Activated naive CD8-positive, alpha-beta T cell (primary cell): Measurements from ENCODE around the gene MDC1.
A peak's percentile ranks its signal among the peaks of the same experiment; 100 is the strongest.
"Not testable (repeated sequence)": the region's sequence is repeated elsewhere in the genome, so short reads cannot be mapped to it uniquely, and the experiment has no call there.

Source experiments
- H3K27ac Mint-ChIP-seq: one replicate; pipeline ENCODE4 v1.8.0; 2021; ENCODE audit warnings: mixed read lengths
- H3K27me3 Mint-ChIP-seq: one replicate; pipeline ENCODE4 v1.8.0; 2021; ENCODE audit warnings: mixed read lengths
- H3K36me3 Mint-ChIP-seq: one replicate; pipeline ENCODE4 v1.8.0; 2021; ENCODE audit warnings: mixed read lengths
- H3K4me1 Mint-ChIP-seq: one replicate; pipeline ENCODE4 v1.8.0; 2021; ENCODE audit warnings: low read depth, mixed read lengths
- H3K4me3 Mint-ChIP-seq: one replicate; pipeline ENCODE4 v1.8.0; 2021; ENCODE audit warnings: mild to moderate bottlenecking, mixed read lengths
- H3K9me3 Mint-ChIP-seq: one replicate; pipeline ENCODE4 v1.8.0; 2021; ENCODE audit warnings: low read depth, mixed read lengths

The MDC1 gene

DNA sequence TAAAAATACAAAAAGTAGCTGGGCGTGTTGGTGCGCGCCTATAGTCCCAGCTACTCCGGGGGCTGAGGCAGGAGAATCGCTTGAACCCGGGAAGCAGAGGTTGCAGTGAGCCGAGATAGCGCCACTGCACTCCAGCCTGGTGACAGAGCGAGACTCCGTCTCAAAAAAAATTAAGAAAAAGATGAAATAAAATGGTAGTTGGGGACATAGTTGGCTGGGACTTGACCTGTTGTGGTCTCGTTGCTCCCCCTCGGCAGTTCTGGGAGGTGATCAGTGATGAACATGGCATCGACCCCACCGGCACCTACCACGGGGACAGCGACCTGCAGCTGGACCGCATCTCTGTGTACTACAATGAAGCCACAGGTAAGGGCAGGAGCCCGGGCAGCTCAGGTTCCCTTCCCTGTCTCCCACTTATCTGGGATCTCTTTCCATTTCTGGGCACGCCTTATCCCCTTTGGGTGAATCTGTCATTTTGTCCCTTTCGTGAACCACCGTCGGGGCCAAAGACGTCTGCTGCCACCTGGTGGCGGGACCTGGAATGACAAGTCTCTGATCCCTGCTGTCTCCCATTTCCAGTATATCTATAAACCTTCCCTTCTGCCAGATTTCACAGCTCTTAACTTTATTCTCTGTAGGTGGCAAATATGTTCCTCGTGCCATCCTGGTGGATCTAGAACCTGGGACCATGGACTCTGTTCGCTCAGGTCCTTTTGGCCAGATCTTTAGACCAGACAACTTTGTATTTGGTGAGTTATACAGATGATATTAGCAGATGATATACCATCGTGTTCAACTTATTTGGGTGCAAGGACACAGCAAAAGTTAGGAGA is 5.4 kb upstream of the MDC1 start:
- Mint-ChIP-seq H3K27me3 (no peaks in the 10 kb centered on the region), H3K4me1 (peaks cover 53% of the 10 kb centered on the region), H3K4me3 (peak overlapping the region; percentile 99), H3K9me3 (no peaks in the 10 kb centered on the region), H3K27ac (peak overlapping the region; percentile 99), H3K36me3 (peaks cover 10% of the 10 kb centered on the region)

DNA sequence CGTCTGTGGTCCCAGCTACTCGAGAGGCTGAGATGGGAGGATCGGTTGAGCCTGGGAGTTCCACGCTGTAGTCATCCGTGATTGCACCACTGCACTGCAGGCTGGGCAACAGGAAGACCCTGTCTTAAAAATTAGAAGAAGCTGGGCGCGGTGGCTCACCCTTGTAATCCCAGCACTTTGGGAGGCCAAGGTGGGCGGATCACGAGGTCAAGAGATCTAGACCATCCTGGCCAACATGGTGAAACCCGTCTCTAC is 4.9 kb upstream of the MDC1 start:
- Mint-ChIP-seq H3K27ac (peak overlapping the region; percentile 99), H3K36me3 (peaks cover 10% of the 10 kb centered on the region), H3K4me3 (peak overlapping the region; percentile 99), H3K4me1 (peaks cover 54% of the 10 kb centered on the region)
- not testable (repeated sequence) for H3K27me3 Mint-ChIP-seq, H3K9me3 Mint-ChIP-seq

DNA sequence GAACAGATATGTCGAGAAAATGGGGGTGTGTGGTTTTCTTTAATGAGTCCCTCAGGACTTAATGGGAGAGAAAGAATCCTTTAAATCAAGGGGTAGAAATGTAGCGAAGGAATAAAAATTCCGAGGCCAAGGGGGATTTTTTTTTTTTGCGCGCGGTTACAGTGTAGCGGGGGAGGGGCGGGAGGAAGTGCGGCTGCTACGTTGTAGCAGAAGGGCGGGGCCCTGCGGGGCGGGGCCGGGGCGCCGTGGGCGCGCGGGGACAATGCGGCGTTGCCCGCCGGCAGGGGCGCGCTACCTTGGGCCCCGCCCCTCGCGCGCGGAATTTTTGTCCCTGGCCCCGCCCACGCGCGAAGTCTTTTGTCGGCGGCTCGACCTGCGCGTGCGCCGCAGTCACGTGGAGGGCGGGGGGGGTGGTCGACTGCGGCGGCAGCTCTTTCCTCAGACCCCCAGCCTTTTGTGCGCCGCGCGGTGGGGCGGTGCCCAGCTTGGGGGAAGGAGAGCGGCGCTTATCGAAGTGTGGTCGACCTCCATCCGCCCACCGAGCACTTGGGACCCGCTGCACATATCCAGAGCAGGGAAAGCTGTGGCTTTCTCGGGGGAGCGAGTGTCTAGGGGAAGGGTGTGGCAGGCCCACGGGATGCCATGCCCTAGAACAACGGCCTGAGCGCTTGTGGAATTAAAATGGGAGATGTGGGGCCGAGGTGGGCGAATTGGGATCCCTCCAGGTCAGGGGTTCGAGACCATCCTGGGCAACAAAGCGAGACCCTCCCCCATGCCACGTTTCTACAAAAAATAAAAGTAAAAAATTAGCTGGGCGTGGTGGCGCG is 4.3 kb upstream of the MDC1 start:
- Mint-ChIP-seq H3K4me1 (peaks cover 57% of the 10 kb centered on the region), H3K36me3 (peaks cover 12% of the 10 kb centered on the region), H3K4me3 (peak overlapping the region; percentile 99), H3K27me3 (no peaks in the 10 kb centered on the region), H3K9me3 (no peaks in the 10 kb centered on the region), H3K27ac (peak overlapping the region; percentile 99)

DNA sequence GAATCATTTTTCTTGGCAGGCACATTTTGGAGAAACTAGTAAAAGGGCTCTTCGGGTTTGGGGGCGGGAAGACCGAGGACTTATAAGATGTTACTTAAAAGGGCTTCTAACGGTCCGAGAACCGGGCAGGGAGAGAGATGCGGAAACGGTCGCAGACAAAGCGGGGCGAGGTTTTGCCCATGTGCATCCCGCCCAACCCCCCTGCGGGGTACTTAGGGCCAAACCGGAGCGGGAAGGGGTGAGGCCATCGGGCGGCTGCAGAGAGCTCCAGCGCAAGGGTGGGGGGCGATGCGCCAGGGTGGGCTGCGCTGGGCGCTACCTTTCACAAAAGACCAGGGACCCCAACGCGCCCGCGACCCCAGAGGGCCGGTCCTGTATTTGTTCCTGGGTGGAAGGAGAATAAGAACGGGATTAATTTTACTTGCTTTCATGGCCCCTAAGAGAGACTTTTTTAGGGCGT is 3.7 kb upstream of the MDC1 start:
- Mint-ChIP-seq H3K4me3 (peak overlapping the region; percentile 99), H3K27me3 (no peaks in the 10 kb centered on the region), H3K9me3 (no peaks in the 10 kb centered on the region), H3K36me3 (peaks cover 14% of the 10 kb centered on the region), H3K4me1 (peaks cover 61% of the 10 kb centered on the region), H3K27ac (peak overlapping the region; percentile 99)

DNA sequence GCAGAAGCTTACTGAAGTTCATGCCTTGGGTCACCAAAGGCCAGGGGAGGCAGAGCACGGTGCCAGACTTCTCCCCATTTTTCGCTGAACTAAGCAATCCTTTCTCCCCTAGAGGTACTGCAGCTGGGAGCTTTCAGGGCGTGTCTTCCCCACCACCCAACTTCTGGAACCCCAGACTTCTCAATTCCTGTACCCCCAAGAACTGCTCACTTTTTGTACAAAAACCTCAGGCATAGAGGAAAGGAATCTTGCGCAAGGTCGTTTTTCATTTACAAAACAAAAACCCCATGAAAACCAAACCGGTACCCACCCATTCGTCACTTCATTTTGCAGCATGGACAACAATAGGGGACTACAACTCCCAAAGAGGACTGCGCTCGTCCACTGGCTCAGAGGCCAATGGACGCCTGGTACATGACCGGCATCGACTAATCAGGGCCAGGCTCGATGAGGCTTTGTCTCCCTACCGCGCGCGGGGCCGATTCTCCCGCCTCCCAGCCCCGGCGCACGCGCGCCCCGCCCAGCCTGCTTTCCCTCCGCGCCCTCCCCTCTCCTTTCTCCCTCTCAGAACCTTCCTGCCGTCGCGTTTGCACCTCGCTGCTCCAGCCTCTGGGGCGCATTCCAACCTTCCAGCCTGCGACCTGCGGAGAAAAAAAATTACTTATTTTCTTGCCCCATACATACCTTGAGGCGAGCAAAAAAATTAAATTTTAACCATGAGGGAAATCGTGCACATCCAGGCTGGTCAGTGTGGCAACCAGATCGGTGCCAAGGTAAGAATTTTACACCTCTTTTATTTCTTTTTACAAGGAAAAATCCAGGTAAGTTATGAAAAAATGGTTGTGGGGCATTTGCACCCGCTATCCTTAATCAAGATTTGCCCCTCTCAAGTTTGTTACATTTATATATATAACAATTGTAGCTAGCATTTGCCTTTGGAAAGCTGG is 3.0 kb upstream of the MDC1 start, which contains the start of gene TUBB:
Gene TUBB (plus strand): TSS at position 562 of the 947 bp plus-strand sequence. CDS start 155 bp downstream, at position 717.
- peaks cover 60% of the 10 kb centered on the region for H3K4me1 Mint-ChIP-seq
- no peaks in the 10 kb centered on the region for H3K9me3 Mint-ChIP-seq
- peaks cover 14% of the 10 kb centered on the region for H3K36me3 Mint-ChIP-seq
- peak within 1 kb of the TSS; percentile 99 for H3K4me3 Mint-ChIP-seq
- H3K27me3 Mint-ChIP-seq: no peaks in the 10 kb centered on the region
- peak within 1 kb of the TSS; percentile 99 for H3K27ac Mint-ChIP-seq

DNA sequence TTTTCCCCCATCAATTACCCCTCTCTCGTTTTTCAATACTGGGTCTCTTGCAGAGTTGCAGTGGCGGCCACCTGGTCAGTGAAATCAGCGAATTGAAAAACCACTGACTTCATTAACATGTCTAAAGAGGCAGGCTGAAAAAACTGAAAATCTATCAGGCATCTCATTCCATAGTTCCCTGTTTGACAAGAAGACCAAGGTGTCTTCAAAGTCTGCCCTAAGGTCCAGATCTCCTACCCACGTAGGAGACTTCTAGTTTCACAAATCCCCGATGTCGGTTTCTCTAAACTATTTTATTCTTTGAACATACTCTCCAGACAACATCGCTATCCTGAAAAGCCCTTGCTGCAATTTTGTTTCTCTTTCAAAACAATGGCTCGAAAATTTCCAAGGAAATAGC is 2.3 kb upstream of the MDC1 start:
- Mint-ChIP-seq H3K27ac (peak overlapping the region; percentile 99), H3K9me3 (no peaks in the 10 kb centered on the region), H3K4me1 (peaks cover 56% of the 10 kb centered on the region), H3K27me3 (no peaks in the 10 kb centered on the region), H3K4me3 (peak overlapping the region; percentile 99), H3K36me3 (peaks cover 13% of the 10 kb centered on the region)

DNA sequence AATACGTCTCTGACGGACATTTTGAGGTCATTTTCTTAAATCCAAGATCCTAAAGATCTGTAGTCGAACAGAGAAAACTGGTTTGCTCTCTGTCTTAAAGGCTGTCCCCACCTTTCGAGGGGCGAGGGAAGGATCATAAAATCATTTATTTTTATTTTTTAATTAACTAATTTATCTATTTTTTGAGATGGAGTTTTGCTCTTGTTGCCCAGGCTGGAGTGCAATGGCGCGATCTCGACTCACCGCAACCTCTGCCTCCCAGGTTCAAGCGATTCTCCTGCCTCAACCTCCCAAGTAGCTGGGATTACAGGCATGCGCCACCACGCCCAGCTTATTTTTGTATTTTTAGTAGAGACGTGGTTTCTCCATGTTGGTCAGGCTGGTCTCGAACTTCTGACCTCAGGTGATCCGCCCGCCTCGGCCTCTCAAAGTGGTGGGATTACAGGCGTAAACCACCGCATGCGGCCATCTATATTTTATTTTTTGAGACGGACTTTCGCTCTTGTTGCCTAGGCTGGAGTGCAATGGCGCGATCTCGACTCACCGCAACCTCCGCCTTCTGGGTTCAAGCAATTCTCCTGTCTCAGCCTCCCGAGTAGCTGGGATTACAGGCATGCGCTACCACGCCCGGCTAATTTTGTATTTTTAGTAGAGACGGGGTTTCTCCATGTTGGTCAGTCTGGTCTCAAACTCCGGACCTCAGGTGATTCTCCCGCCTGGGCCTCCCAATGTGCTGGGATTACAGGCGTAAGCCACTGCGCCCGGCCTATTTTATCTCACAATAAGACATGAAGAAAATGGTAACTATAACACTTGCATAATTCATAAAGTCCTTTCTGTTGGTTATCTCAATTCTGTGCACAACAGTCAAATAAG is 1.0 kb upstream of the MDC1 start:
- peak overlapping the region; percentile 99 for H3K27ac Mint-ChIP-seq
- H3K4me1 Mint-ChIP-seq: peaks cover 44% of the 10 kb centered on the region
- peaks cover 10% of the 10 kb centered on the region for H3K36me3 Mint-ChIP-seq
- not testable (repeated sequence) for H3K9me3 Mint-ChIP-seq, H3K27me3 Mint-ChIP-seq
- peak overlapping the region; percentile 96 for H3K4me3 Mint-ChIP-seq

DNA sequence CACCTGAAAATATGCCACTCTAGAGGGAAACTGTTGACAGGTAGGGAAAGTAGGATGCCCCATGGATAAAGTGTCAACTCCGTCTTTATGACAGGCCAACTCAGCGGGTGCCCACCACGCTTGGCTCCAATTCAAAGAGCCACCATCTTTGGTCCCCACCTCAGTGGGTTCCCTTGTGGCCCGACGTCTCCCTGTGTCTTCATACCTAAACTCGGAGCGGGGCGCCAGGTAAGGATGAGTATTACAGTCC is 277 bp downstream of the MDC1 start:
- Mint-ChIP-seq H3K36me3 (peaks cover 16% of the 10 kb centered on the region), H3K4me3 (peak overlapping the region; percentile 96), H3K9me3 (no peaks in the 10 kb centered on the region), H3K27me3 (no peaks in the 10 kb centered on the region), H3K27ac (peak overlapping the region; percentile 99), H3K4me1 (peaks cover 46% of the 10 kb centered on the region)

DNA sequence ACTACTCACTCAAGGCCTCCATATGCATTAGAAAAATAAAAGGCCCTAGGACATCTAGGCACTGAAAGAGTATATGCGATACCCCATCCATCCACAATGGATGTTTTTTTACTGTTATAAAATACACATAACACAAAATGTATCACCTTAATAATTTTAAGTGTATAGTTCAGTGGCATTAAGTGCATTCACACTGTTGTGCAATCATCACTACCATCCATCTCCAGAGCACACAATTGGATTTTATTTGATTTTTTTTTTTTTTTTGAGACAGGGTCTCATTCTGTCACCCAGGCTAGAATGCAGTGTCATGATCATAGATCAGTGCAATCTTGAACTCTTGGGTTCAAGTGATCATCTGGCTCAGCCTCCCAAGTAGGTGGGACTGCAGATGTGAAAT is 2.8 kb downstream of the MDC1 start:
- Mint-ChIP-seq H3K9me3 (no peaks in the 10 kb centered on the region), H3K27ac (no peak overlapping the region), H3K36me3 (peaks cover 26% of the 10 kb centered on the region), H3K27me3 (no peaks in the 10 kb centered on the region), H3K4me1 (peaks cover 41% of the 10 kb centered on the region), H3K4me3 (no peak overlapping the region)

DNA sequence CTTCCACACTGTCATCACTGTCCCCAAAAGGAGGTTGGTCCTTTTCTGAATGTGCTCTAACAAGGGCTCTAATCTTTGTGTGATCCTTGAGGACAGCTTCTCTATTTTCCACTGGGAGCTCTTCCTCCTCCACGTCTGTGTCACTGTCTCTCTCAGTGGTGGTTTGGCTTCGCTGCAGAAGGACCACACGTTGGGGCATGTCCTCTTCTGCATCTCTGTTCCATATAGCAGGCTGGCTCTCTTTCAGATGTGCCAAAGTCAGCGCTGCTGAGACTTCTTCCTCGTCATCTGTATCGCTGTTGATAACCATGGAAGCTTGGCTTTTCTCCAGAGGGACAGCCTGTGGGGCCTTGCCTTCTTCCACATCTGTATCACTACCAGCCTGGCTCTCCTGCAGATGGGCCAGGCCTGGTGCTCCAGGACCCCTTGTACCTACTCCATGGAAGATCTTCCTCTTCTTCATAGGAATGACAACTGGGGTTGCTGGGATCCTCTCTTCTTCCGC is 4.6 kb downstream of the MDC1 start:
- Mint-ChIP-seq H3K36me3 (peaks cover 26% of the 10 kb centered on the region), H3K9me3 (no peaks in the 10 kb centered on the region), H3K4me3 (no peak overlapping the region), H3K27me3 (no peaks in the 10 kb centered on the region), H3K27ac (no peak overlapping the region), H3K4me1 (peaks cover 30% of the 10 kb centered on the region)

DNA sequence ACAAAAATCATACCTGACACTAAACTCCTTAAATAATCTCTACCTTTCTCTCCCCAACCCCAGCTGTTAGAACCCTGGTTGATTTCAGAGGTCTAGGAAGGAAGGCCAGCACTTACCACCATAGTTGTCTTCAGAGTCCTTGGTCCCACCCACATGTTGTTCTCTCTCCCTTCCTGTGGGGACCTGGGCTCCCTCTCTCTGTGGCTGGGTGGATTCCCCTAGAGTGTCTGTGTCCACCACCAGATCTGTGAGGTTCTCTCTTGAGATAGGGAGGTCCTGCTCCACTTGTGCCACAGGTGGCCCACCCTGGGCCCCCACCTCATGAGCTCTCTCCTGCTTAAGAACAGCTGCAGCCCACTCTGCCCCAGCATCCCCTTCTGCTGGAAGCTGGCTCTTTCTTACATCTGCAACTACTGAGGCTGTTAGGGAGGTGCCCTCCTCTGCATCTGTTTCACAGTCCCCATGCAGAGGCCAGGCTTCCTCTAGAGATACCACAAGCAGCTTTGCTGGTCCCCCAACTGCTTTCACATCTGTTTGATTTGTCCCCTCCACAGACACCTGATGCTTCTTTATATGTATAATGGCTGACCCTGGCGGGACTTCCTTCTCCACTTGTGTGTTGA is 5.2 kb downstream of the MDC1 start:
- H3K27ac Mint-ChIP-seq: no peak overlapping the region
- H3K27me3 Mint-ChIP-seq: no peaks in the 10 kb centered on the region
- H3K4me1 Mint-ChIP-seq: peaks cover 26% of the 10 kb centered on the region
- H3K4me3 Mint-ChIP-seq: no peak overlapping the region
- H3K9me3 Mint-ChIP-seq: no peaks in the 10 kb centered on the region
- H3K36me3 Mint-ChIP-seq: peaks cover 29% of the 10 kb centered on the region

DNA sequence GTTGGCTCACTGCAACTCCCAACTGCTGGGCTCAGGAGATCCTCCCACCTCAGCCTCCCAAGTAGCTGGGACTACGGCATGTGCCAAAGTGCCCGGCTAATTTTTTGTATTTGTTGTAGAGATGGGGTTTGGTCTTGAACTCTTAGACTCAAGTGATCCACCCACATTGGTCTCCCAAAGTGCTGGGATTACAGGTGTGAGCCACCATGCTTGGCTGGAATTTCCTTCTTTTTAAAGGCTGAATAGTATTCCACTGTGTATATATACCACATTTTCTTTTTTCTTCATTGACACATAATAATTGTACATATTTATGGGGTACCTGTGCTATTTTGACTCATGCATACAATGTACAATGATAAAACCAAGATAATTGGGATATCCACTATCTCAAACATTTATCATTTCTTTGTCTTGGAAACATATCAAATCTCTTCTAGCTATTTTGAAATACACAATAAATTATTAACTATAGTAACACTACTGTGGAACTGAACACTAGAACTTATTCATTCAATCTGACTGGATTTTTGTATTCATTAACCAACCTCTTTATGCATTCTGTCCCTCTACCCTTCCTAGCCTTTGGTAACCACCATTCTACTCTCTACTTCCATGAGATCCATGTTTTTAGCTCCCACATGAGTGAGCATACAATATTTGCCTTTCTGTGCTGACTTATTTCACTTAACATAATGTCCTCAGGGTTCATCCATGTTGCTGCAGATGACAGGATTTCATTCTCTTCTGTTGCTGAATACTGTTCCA is 7.8 kb downstream of the MDC1 start:
- H3K36me3 Mint-ChIP-seq: peaks cover 35% of the 10 kb centered on the region
- H3K27ac Mint-ChIP-seq: no peak overlapping the region
- no peaks in the 10 kb centered on the region for H3K27me3 Mint-ChIP-seq
- H3K4me1 Mint-ChIP-seq: peaks cover 11% of the 10 kb centered on the region
- H3K9me3 Mint-ChIP-seq: no peaks in the 10 kb centered on the region
- H3K4me3 Mint-ChIP-seq: no peak overlapping the region

DNA sequence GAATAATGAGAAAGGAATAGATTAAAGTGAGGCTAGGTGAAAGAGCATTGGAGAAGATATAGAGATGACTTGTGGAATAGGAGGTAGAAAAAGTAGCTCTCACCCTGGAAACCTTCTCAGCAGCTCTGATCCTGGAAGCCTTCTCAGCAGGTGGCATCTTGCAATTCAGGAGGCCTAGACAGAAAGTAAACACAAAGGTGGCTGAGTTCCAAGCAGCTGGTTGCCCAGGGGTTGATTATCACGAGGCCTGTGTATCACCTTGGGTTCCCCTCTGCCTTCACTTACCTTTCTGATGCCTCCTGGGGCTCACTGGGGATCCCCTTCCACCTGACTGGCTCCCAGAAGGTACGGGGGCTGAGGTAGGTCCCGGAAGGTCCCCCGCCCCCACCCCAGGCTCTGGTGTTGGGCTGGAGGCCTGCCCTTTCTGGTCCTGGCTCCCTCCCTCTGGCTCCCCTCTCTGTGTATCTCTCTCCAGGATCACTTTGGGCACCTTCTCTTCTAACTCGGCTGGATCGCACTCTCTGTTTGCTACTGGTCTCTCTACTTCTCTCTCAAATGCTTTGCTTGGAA is 9.7 kb downstream of the MDC1 start:
- Mint-ChIP-seq H3K4me1 (peaks cover 8% of the 10 kb centered on the region), H3K36me3 (peaks cover 29% of the 10 kb centered on the region), H3K9me3 (no peaks in the 10 kb centered on the region), H3K4me3 (no peak overlapping the region), H3K27ac (no peak overlapping the region), H3K27me3 (no peaks in the 10 kb centered on the region)
